DMS 273 (cell line): ENCODE results near the gene SUPT6H.

Source experiments
- DNase-seq: peaks from one replicate; lab custom pipeline; 2025; ENCODE audit not compliant: unreplicated experiment; lab: John Stamatoyannopoulos, UW

The SUPT6H gene

DNA sequence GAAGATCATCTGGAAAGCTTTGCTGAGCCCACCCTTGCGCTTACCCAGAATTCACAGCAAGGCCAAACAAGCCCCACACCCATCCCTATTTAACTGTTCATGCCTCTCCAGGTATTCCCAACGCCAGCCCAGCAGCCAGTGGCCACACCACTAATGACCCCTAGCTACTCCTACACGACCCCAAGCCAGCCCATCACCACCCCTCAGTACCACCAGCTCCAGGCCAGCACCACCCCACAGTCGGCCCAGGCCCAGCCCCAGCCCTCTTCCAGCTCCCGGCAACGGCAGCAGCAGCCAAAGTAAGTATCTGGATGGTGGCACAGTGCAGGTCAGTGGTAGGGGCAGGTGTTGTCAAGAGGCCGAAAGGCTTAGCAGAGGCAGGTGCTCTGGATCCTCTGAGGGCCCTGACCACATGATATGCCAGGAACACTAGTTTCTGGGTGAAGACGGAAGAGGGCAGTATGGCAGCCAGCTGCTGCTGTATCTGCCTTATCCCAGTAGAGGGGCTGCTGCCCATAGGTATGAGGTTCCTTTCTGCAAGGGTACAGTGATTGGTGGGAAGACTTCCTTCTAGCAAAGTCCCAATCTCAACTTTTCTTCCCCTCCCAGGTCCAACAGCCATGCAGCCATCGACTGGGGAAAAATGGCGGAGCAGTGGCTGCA is 39.0 kb downstream of the SUPT6H start:
- DNase-seq, result no peak

DNA sequence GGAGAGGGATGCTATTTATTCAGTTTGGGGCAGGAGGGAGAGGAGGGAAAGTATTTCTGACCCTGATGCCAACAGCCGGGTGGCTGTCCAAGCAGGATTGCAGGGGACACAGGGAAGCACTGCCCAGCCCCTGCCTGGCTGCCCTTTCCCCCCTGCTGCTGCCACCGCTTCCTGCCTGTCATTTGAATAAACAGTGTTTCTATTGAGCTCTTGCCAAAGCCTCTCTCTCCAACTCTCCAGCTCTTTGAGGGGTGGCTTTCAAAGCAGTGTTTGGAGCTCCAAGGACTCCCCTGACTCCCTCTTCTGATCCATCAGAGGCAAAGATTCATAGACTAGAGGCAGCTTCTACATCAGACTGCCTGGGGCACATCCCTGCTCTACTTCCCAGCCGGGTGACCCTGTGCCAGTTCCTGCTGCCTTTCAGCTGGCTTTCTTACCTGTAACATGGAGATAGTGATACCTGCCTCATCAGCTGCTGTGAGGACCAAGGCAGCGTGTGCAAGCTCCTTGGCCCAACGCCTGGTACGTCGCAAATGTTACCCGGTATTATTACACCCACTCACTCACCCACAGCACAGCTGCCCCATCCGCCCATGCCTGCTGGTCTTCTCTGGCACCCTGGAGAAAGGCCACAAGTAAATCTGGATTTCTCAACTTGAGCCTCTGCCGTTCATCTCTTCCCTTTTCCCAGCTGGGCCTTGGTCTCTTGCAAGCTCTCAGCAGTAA is 40.2 kb downstream of the SUPT6H start:
- DNase-seq, result peak; percentile 62

DNA sequence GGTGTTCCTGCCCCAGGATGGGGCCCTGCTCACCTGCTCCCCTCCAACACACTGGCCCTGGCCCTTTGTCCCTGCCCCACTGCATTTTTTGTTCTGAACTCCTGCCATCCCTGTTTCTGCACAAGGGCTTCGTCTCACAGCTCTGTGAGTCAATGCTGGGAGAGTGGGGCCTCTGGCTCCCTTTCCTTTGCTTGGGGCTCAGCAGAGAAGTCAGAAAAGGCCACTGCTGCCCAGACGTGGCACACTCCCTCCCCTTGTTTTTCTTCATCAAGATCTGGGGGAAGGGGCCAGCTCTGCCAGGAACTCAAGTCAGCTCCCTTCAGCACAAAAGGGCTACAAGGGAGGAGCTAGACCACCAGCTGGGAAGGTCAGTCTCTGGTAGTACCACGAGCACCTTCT is 40.7 kb downstream of the SUPT6H start:
- no peak for DNase-seq

DNA sequence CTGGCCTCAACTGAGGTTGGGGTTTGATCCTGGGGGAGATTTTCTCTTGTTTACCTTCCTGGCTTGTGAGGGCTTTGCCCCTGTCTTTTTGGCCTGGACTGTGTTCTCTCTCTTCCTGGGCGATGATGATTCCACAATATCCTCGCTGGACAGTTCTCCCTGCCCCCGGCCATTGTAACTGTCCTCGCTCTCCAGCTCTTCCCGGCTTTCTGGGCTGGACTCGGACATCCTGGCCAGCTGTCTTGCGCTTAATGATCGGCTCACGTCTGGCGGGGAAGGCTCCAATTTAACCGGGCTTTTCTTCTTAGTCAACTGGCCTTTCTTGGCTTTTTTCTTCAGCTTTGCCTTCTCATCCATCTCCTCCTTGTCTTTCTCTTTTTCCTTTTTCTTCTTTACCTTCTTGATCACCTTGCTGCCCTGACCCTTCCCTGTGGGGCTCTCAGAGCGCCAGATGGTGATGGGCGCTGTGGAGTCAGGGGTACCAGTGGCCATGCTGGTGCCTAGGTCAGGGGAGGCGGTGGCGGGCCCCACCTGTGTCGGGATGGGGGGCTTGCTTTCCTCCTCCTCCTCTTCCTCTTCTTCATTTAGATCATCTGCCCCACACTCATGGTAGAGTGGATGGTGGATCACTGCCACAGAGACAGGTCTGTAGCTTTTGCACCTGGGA is 41.7 kb downstream of the SUPT6H start:
- no peak for DNase-seq

DNA sequence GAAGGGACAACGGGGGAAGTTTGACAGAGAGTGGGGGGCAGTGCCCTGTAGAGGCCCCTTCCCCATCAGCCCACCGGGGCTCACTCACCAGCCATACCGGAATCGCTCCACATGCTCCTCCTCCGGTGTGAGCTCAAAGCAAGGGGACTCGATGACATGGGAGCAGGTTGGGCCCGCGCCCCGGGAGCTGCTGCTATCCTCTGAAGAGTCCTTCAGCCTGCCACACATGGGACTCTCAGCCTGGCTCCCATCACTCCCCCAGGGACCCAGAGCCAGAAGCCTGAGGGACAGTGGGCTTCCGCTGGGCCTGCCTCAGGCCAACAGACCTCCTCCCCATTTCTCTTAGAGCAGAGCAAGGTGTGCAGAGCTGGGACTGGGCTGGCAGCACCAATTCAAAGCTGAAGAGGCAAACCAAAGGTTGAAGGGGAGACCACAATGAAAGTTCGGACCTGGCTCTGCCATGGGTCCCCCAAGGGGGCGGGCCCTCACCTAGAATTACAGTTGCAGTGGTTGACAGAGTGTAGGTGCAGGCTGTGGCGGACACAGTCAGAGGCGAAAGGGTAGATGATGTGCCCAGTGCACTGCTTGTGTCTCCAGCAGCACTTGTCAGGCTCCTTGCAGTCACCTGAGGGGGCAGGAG is 42.3 kb downstream of the SUPT6H start:
- DNase-seq, result no peak

DNA sequence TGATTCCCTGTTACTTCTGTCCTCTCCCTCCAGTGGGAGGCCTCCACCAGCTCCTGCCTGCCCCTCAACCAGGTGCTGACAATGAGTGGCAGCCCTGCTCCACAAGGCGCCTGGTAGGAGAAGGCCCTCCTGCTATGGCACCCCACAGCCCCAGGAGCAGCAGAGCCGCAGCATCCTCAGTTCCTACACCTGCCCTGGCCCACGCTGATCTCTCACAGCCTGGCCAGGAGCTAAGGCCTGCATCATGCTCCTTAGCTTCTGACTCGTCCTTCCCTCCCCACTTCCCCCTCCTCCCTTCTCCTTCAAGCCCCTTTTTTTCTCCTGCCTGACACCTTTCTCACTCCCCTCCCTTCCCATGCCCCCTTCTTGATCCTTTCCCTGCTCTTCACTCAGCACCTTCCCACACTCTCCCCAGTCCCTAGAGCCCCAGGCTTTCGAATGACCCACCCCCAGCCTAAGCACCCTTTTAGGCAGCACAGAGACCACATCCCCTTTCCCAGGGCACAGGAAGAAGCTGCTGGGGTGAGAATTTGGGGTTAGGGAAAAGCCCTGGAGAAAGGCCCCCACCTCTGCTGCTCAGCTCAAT is 43.2 kb downstream of the SUPT6H start:
- no peak for DNase-seq

DNA sequence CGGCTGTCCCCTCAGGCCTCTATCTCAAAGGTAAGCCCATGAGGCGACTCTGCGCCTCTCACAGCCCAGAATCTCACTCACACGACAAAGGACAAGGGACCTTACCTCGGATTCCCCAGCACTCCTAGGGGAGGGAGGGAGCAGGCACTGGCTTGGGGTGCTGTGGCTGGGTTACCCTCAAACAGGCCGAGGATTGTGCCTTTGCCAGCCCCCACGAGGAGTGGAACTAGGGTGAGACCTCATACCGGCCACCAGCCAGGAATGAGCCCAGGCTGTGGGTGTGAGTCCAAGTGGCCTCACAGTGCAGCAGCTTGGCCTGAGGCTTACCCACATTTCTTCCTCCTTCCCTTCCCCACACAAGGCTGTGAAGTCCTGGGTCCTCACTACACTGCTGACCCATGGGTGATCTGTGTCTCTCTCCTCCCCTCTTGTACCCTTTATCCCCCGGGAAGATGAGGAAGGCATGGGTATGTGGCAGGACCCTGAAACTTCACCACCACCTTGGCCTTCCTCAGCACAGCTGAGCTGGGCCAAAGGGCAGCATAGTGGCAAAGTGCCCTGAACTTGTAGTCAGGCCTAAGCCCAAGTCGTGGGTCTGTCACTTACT is 43.8 kb downstream of the SUPT6H start:
- no peak for DNase-seq

DNA sequence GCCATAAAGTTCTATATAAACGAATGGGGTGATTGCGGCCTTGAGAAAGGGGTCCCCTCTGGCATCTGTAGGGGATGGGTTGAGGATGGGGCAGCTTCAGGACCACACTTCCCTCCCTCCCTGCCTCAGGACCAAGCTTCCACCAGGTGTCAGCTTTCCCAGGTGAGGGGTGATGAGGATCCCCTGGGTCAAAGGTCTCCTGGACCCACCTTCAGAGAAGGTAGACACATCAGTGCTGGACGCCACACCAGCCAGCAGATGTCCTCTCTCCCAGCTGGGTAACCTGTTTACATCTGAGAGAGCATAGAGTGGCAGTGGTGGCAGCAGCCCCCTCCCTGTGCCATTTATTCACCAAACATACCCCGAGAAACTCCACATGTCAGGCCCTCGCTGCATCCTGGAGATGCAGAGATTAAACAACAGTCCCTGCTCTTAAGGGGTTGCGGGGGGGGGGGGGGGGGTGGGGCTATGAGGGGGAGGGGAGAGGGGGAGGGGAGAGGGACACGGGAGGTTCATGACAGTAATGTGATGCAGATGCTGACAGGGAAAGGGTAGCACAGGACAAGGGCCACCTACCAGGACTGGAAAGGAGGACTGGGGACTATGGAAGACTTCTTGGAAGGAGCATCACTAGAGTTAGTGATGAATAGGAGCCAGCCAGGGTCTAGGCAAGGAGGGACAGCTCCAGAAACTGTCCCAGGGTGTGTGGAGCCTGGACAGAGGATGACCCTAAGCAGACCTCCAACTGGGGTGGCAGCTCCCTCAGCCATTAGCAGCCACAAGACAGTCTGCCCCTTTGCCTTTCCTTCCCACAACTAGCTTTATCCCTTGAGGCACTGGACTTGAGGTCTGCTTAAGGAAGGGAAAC is 44.7 kb downstream of the SUPT6H start:
- DNase-seq, result no peak

DNA sequence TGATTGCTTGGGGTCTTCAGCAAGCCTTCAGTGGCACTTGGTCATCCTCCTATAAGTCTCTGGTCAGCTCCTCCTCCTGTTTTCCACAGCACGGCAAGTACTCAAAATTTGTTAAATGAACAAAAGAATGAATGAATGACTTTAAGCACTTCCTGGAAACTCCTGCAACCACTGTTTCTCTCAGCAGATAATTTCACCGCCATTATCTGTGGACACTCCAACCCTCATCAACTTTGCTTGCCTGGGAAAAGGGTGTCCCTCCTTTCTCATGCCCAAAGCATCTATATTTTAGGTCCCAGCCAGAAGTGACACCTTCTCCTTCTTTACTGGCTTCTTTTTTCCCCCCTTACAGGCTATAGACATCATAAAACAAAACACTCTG is 45.3 kb downstream of the SUPT6H start:
- DNase-seq, result no peak

DNA sequence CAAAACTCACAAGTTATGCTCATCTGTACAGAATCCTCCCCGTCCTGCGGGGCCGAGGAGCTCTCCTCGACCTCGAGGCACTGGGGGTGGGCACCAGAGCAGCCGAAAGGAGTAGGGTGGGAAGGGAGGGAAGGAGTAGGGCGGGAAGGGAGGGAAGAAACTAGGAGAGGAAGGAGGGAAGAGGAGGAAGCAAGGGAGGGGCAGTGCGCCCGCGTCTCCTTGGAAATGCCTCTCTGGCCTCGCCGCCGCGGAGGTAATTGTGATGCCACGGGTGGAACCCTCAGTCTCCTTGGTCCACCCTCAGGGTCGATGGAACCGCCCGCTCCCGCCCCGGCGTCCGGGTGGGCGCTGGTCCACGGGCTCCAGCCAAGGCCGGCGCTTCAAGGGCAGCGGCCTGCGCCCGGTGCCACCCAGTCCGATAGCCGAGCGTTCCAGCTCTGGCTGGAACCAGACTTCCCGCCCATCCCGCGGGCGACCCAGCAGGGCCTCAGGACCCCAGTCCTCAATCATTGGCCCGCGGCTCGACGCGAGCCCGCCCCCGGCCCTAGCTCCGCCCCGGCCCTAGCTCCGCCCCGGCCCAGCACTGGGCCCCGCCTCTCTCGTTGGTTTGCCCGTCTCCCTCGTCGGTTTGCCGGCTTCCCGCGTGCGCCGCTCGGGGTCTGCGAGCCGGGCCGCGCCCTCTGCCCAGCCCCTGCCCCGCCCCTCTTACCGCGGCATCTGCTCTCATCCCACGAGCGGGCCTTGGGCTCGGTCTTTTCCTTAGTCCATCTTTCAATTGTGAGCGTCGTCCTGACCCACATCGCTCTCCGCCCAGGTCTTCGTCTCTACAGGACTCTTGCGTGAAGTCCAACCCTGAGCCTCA is 49.1 kb downstream of the SUPT6H start:
- peak; percentile 96 for DNase-seq

DNA sequence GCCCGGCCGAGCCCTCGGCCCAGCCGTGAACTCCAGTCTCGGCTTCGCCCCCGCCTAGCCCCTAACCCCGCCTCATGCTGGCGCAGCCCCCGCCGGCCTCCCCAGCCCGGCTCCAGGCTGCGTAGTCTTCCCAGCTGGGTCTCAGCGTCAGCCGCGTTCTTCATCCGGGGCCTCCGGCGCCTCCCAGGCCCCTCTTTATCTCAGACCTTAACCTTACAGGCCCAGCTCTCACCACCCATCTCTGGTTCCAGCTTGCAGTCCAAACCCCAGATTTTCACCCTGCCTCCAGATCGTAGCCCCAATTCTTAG is 49.7 kb downstream of the SUPT6H start, which contains the start of gene PROCA1:
Gene PROCA1 (minus strand): TSS at position 166 of the 309 bp plus-strand sequence. CDS start 228 bp downstream, outside the sequence.
- DNase-seq, result no peak

DNA sequence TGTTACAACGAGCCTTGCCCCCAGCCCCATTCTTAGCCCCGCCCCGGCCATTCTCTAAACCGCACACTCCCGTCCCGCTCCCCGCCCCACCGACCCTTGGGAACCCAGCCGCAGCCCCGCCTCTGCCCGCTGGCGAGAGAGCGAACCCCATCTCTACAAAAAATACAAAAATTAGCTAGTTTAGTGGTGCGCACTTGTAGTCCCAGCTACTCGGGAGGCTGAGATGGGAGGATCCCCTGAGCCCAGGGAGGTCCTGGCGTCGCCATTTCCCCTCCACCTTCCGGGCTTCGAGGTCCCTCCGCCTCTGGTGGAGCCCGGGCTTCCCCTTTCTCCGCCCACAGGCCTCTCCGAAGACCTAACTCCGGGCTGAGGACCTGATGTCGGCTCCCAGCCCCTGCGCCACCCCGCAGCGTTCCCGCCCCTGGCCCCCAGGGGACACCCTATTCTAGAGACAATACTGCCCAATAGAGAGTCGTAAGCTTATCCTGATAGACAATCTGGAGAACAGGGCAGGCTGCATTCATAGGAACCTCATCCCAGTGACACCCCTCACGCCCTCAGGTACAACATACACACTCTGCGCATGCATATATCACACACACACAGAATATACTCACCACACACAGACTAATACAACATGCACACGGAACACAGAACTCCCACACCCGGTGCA is 50.2 kb downstream of the SUPT6H start:
- no peak for DNase-seq

DNA sequence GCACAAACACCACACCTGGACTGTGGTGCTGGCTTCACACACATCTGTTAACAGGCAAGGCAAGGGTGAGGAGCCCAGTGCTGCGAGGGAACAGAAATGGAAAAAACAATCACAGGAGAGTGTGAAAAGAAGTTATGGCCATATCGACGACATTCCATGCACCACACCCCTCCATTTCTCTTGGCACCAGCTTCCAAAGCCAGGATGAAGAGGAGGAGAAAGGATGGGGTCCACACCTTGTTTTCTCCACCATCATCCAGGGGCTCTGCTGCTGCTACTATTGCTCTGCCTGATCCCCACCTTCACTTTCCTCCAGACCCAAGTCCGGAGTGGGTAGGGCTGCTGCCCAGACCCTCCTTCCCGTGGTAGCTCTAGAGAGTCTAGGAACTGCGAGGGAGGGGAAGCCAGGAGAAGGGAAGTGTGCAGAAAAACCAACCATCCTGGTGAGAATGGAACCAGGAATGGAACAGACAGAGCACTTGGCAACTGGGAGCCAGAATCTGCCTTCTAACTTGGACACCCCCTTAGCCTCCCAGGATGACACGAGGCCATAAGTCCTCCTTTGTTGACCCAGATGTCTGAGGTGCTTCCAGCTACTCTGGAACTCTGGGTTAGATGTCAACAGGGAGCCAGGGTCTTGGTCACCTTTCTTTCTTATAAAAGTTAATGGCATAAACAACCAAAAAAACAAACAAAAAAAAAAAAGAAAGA is 50.9 kb downstream of the SUPT6H start:
- no peak for DNase-seq

DNA sequence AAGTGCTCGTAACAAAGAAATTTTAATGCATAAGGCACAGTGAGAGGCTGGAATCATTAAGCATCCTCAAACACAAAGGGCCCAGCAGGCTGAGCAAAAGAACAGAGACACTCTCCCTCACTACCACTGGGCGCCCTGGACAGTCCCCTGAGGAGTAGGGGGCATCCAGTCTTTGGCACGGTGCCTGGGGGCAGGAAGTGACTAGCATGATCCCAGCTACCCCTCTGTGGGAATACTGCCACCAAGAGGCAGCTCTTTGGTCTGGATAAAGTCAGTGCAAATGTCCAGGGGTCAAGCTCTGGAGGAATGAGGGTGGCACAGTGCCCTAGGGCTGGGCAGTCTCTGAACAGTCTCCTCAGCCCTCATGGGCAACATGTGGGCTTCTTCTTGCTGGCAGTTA is 52.3 kb downstream of the SUPT6H start:
- no peak for DNase-seq

DNA sequence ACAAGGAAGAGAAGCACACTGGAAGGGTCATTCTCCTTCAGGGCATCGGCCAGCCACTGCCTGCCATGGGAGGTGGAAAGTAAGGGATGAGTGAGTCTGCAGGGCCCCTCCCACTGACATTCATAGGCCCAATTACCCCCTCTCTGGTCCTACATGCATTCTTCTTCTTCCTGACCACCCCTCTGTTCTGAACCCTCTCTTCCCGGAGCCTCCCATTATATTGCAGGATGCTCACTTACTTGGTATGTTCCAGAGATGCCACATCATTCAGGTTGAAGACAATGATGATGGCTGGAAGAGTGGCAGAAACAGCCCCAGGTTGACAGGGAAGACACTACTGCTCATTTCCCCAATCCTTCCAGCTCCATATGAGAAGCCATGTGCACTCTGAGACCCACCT is 53.2 kb downstream of the SUPT6H start:
- DNase-seq, result no peak

DNA sequence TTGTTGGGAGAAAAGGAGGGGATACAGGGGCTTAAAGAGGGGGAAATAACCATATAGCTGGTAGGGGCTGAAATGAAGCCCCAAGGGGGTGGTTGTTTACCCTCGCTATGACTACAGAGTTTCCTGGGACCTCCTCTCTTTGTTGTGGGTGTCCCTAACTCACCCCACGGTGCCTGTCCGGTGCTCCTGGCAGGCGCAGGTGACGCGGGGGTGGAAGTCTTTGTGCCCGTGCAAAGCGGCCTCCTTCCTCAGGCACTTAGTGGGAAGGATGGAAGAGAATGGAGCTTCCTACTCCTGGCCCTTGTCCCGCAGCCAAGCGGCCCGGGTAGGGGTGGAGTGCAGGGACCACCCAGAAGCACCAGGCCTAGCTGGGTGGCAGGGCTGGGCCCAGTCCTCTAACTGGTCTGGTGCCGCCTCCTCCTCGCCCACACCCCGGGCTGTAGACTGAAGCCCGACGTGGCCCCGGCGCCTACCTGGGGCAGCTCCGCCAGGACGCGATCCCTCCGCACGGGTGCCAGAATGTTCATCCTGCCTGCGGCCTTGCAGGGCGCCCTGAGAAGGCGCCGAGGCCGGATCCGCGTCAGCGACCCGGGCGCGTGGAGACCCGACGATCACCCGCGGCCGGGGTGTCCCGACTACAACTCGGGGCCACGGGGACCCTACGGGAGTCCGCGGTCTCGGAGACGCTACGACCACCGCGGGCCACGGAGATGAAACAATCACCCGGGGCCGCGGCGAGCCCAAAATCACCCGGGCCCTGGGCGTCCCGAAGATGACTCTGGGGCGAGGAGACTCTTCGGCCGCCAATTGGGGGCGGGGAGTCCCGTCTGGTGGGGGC is 55.0 kb downstream of the SUPT6H start:
- no peak for DNase-seq
